PC-3 (cell line): ENCODE measurements around the gene ZNF764.

Experiments used
- CTCF ChIP-seq: fragments of 300-600 bp; sonication (generic); conservative IDR thresholded peaks from 2 replicates; pipeline ENCODE4 v1.5.1; 2017; ENCODE audit warnings: antibody characterized with exemption, low read depth, mild to moderate bottlenecking, low read length
- EZH2 ChIP-seq: fragments of 300-600 bp; sonication (generic); IDR thresholded peaks from one replicate; pipeline ENCODE4 v1.6.1; 2017; ENCODE audit warnings: antibody characterized with exemption, mild to moderate bottlenecking, low read length; ENCODE audit not compliant: unreplicated experiment
- EZH2phosphoT487 ChIP-seq: fragments of 300-600 bp; sonication (generic); IDR thresholded peaks from 2 replicates; pipeline ENCODE4 v1.6.1; 2018; ENCODE audit warnings: mild to moderate bottlenecking, antibody characterized with exemption, low read length, borderline replicate concordance

GRCh38 chr16:30524575-30525568, 33.3 kb downstream of the ZNF764 start:
- TF ChIP-seq CTCF = no peak
- TF ChIP-seq EZH2 = no peak
- TF ChIP-seq EZH2phosphoT487 = no peak
